Measurements from ENCODE around the gene SAMD10. TPM values are rescaled to one million over a fixed set of nuclear protein-coding genes. Genes with fewer than 3 reads are reported as not detected.
"Not testable (repeated sequence)": the region's sequence is repeated elsewhere in the genome, so short reads cannot be mapped to it uniquely, and the experiment has no call there.

The SAMD10 gene
- total and polyA plus RNA-seq, 4 experiments from 2014 or later, result 7.4 to 13.0 (median 8.6) TPM

GRCh38 chr20:64023361-64024140 is 44.1 kb upstream of the SAMD10 start:
- peaks cover 68 to 74% of the 10 kb centered on the region in 2 donors for H3K36me3 Mint-ChIP-seq
- CTCF ChIA-PET (ENCODE audit: partially characterized antibody), result interaction anchor here (0.8 to 1.6 kb wide), 2 partner anchors 9 to 15 kb away, joined by 3 to 4 read pairs; no protein-coding TSS in a partner anchor

GRCh38 chr20:64022671-64023360 is 43.4 kb upstream of the SAMD10 start:
- POLR2A ChIA-PET (ENCODE audit: partially characterized antibody), result interaction anchor here (1.3 kb wide), 1 partner anchor 11 kb away, joined by 6 read pairs; no protein-coding TSS in a partner anchor
- CTCF ChIA-PET (ENCODE audit: partially characterized antibody), result interaction anchor here (0.8 to 1.6 kb wide), 2 partner anchors 8 to 16 kb away, joined by 3 to 4 read pairs; no protein-coding TSS in a partner anchor
- H3K36me3 Mint-ChIP-seq, result peaks cover 68 to 73% of the 10 kb centered on the region in 2 donors

More at GRCh38 chr20:64023361-64024140, 44.1 kb upstream of the SAMD10 start:
- Histone ChIP-seq H3K4me1 (ENCODE audit: insufficient read depth, low read length) (no peaks in the 10 kb centered on the region), H3K9me3 (ENCODE audit: control insufficient read depth in 1 of 2, low read length in 2 of 2) (no peaks in the 10 kb centered on the region), H3K27ac (ENCODE audit: low read depth, low read length) (no peak overlapping the region), H3K27me3 (ENCODE audit: insufficient read depth, low read length) (no peaks in the 10 kb centered on the region), H3K36me3 (ENCODE audit: insufficient read depth, low read length) (peaks cover 84% of the 10 kb centered on the region), H3K4me3 (ENCODE audit: low read length in 2 of 2) (no peak overlapping the region)
- Mint-ChIP-seq H3K4me1 (peaks cover 0 to 8% (median 0%) of the 10 kb centered on the region in 4 donors), H3K27ac (no peak overlapping the region), H3K9me3 (peaks cover 0 to 2% (median 0%) of the 10 kb centered on the region in 8 donors), H3K27me3 (no peaks in the 10 kb centered on the region), H3K4me3 (no peak overlapping the region)
- POLR2A ChIA-PET (ENCODE audit: partially characterized antibody), result interaction anchor here (1.3 kb wide), 1 partner anchor 10 kb away, joined by 6 read pairs; no protein-coding TSS in a partner anchor
- intact Hi-C loops (cut with micrococcal nuclease), result no loop called here
- no peak for DNase-seq

GRCh38 chr20:64021124-64021975 is 41.9 kb upstream of the SAMD10 start:
- H3K27me3 Mint-ChIP-seq, result no peaks in the 10 kb centered on the region
- no peak overlapping the region for H3K27ac ChIP-seq (ENCODE audit: low read depth, low read length)
- H3K9me3 ChIP-seq (ENCODE audit: control insufficient read depth in 1 of 2, low read length in 2 of 2), result no peaks in the 10 kb centered on the region
- H3K27ac Mint-ChIP-seq, result no peak overlapping the region
- H3K4me1 Mint-ChIP-seq, result peaks cover 0 to 10% (median under 1%) of the 10 kb centered on the region in 4 donors
- DNase-seq, result no peak
- intact Hi-C loops (cut with micrococcal nuclease), result no loop called here
- H3K36me3 Mint-ChIP-seq, result peaks cover 62 to 69% of the 10 kb centered on the region in 2 donors
- H3K4me1 ChIP-seq (ENCODE audit: insufficient read depth, low read length), result no peaks in the 10 kb centered on the region
- no peak overlapping the region for H3K4me3 Mint-ChIP-seq
- H3K9me3 Mint-ChIP-seq, result peaks cover 0 to 2% (median 0%) of the 10 kb centered on the region in 8 donors
- ChIA-PET CTCF (ENCODE audit: partially characterized antibody) (no interaction called here), POLR2A (ENCODE audit: partially characterized antibody) (no interaction called here)
- H3K27me3 ChIP-seq (ENCODE audit: insufficient read depth, low read length), result no peaks in the 10 kb centered on the region
- H3K36me3 ChIP-seq (ENCODE audit: insufficient read depth, low read length), result peaks cover 77% of the 10 kb centered on the region
- no peak overlapping the region for H3K4me3 ChIP-seq (ENCODE audit: low read length in 2 of 2)

More at GRCh38 chr20:64022671-64023360, 43.4 kb upstream of the SAMD10 start:
- Mint-ChIP-seq H3K27me3 (no peaks in the 10 kb centered on the region), H3K4me3 (no peak overlapping the region), H3K4me1 (peaks cover 0 to 9% (median 0%) of the 10 kb centered on the region in 4 donors), H3K9me3 (peaks cover 0 to 2% (median 0%) of the 10 kb centered on the region in 8 donors), H3K27ac (no peak overlapping the region)
- Histone ChIP-seq H3K4me3 (ENCODE audit: low read length in 2 of 2) (no peak overlapping the region), H3K4me1 (ENCODE audit: insufficient read depth, low read length) (no peaks in the 10 kb centered on the region), H3K36me3 (ENCODE audit: insufficient read depth, low read length) (peaks cover 82% of the 10 kb centered on the region), H3K27ac (ENCODE audit: low read depth, low read length) (no peak overlapping the region), H3K27me3 (ENCODE audit: insufficient read depth, low read length) (no peaks in the 10 kb centered on the region), H3K9me3 (ENCODE audit: control insufficient read depth in 1 of 2, low read length in 2 of 2) (no peaks in the 10 kb centered on the region)
- DNase-seq, result no peak
- intact Hi-C loops (cut with micrococcal nuclease), result no loop called here

GRCh38 chr20:64015635-64016034 is 36.2 kb upstream of the SAMD10 start:
- Histone ChIP-seq H3K27me3 (ENCODE audit: insufficient read depth, low read length) (no peaks in the 10 kb centered on the region), H3K9me3 (ENCODE audit: control insufficient read depth in 1 of 2, low read length in 2 of 2) (peaks cover 9% of the 10 kb centered on the region in 2 donors), H3K36me3 (ENCODE audit: insufficient read depth, low read length) (peaks cover 61% of the 10 kb centered on the region), H3K4me3 (ENCODE audit: low read length in 2 of 2) (no peak overlapping the region), H3K27ac (ENCODE audit: low read depth, low read length) (no peak overlapping the region), H3K4me1 (ENCODE audit: insufficient read depth, low read length) (peaks cover 27% of the 10 kb centered on the region)
- Mint-ChIP-seq H3K36me3 (peaks cover 48 to 52% of the 10 kb centered on the region in 2 donors), H3K27me3 (no peaks in the 10 kb centered on the region), H3K4me1 (peaks cover 10 to 25% (median 14%) of the 10 kb centered on the region in 4 donors), H3K27ac (peak overlapping the region in 3 of 7 donors; percentile 12 to 32 (median 25)), H3K9me3 (peaks cover 0 to 19% (median 13%) of the 10 kb centered on the region in 8 donors), H3K4me3 (peak overlapping the region in 3 of 8 donors; percentile 13 to 41 (median 26))
- intact Hi-C loops (cut with micrococcal nuclease), result no loop called here
- ChIA-PET POLR2A (ENCODE audit: partially characterized antibody) (no interaction called here), CTCF (ENCODE audit: partially characterized antibody) (no interaction called here)
- DNase-seq, result no peak

GRCh38 chr20:64012385-64013154 is 33.1 kb upstream of the SAMD10 start:
- peak in 4 of 5 donors; percentile 34 to 57 (median 54) for DNase-seq
- peaks cover 55% of the 10 kb centered on the region for H3K36me3 ChIP-seq (ENCODE audit: insufficient read depth, low read length)
- H3K9me3 ChIP-seq (ENCODE audit: control insufficient read depth in 1 of 2, low read length in 2 of 2), result peaks cover 11 to 16% of the 10 kb centered on the region in 2 donors
- H3K4me1 Mint-ChIP-seq, result peaks cover 7 to 36% (median 24%) of the 10 kb centered on the region in 4 donors
- H3K4me3 Mint-ChIP-seq, result peak overlapping the region in 5 of 8 donors; percentile 41 to 65 (median 53)
- H3K9me3 Mint-ChIP-seq, result peaks cover 0 to 44% (median 33%) of the 10 kb centered on the region in 8 donors
- H3K27me3 Mint-ChIP-seq; H3K27ac ChIP-seq (ENCODE audit: low read depth, low read length); H3K27me3 ChIP-seq (ENCODE audit: insufficient read depth, low read length); intact Hi-C loops (cut with micrococcal nuclease): not testable (repeated sequence)
- peaks cover 39% of the 10 kb centered on the region for H3K4me1 ChIP-seq (ENCODE audit: insufficient read depth, low read length)
- peak overlapping the region; percentile 29 to 32 for H3K4me3 ChIP-seq (ENCODE audit: low read length in 2 of 2)
- peaks cover 49 to 63% of the 10 kb centered on the region in 2 donors for H3K36me3 Mint-ChIP-seq
- peak overlapping the region in 4 of 7 donors; percentile 22 to 64 (median 39) for H3K27ac Mint-ChIP-seq
- CTCF ChIA-PET (ENCODE audit: partially characterized antibody), result interaction anchor here (1.7 kb wide), 1 partner anchor 149 kb away, joined by 4 read pairs; no protein-coding TSS in a partner anchor
- POLR2A ChIA-PET (ENCODE audit: partially characterized antibody), result interaction anchor here (0.8 to 1.6 kb wide), 4 partner anchors 16 to 276 kb away, joined by 3 to 10 read pairs (median 4); partner anchors contain the start of genes LIME1, PRPF6 and SAMD10

- peak in 2 of 5 donors; percentile 13 to 14 for DNase-seq
- peaks cover 49 to 66% of the 10 kb centered on the region in 2 donors for H3K36me3 Mint-ChIP-seq
- H3K9me3 Mint-ChIP-seq, result peaks cover 0 to 44% (median 33%) of the 10 kb centered on the region in 8 donors
- Histone ChIP-seq H3K4me1 (ENCODE audit: insufficient read depth, low read length) (peaks cover 39% of the 10 kb centered on the region), H3K4me3 (ENCODE audit: low read length in 2 of 2) (peak overlapping the region; percentile 38 to 60), H3K36me3 (ENCODE audit: insufficient read depth, low read length) (peaks cover 56% of the 10 kb centered on the region), H3K9me3 (ENCODE audit: control insufficient read depth in 1 of 2, low read length in 2 of 2) (peaks cover 11 to 16% of the 10 kb centered on the region in 2 donors), H3K27me3 (ENCODE audit: insufficient read depth, low read length) (no peaks in the 10 kb centered on the region), H3K27ac (ENCODE audit: low read depth, low read length) (no peak overlapping the region)
- peak overlapping the region in 6 of 8 donors; percentile 12 to 66 (median 56) for H3K4me3 Mint-ChIP-seq
- H3K27ac Mint-ChIP-seq, result peak overlapping the region; percentile 4 to 91 (median 51)
- ChIA-PET CTCF (ENCODE audit: partially characterized antibody) (no interaction called here), POLR2A (ENCODE audit: partially characterized antibody) (interaction anchor here (1.0 kb wide), 1 partner anchor 31 kb away, joined by 3 read pairs; no protein-coding TSS in a partner anchor)
- H3K4me1 Mint-ChIP-seq, result peaks cover 6 to 40% (median 24%) of the 10 kb centered on the region in 4 donors
- no peaks in the 10 kb centered on the region for H3K27me3 Mint-ChIP-seq
- intact Hi-C loops (cut with micrococcal nuclease), result no loop called here
Measured at GRCh38 chr20:64011366-64011779, 31.9 kb upstream of the SAMD10 start.

Data from CD4-positive, alpha-beta memory T cell (primary cell).